ENCODE measurements around the gene ARFGAP1. TPM values are rescaled to one million over a fixed set of nuclear protein-coding genes. Genes with fewer than 3 reads are reported as not detected.

Gene ARFGAP1
- total and polyA plus RNA-seq, 2 of the 8 experiments (the other 6 are each of a cell fraction or from before 2014, with no cell fraction given), result 93.7 to 100 TPM

DNA sequence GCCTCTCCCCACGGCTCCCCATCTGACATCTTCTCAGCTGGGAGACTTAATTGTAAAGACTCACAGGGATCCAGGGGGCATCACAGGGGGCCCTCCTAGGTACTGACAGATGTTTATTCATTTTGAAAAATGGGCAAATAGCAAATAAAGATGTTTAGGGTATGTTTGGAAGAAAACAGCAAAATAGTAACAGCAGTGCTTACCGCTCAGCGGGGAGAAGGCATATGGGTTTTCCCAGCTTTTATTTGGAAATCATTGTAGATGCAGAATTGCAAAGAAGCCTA lies 39.6 kb upstream of the ARFGAP1 start:
- Histone ChIP-seq H3K14ac (ENCODE audit: insufficient read length) (no peak overlapping the region), H4K91ac (replicated peaks; ENCODE audit: insufficient read length, low read length) (no peak overlapping the region), H2AFZ (ENCODE audit: low read length) (no peak overlapping the region), H2AK5ac (ENCODE audit: low read depth, low read length) (no peak overlapping the region), H3K4me3 (ENCODE audit: extremely low read depth in 1 of 4, insufficient read depth in 2 of 4, low read depth in 3 of 4, low read length in 4 of 4) (no peak overlapping the region), H3K9ac (replicated peaks in 1 of 4; ENCODE audit: extremely low read depth in 1 of 4, low read depth in 3 of 4, low read length in 3 of 4) (no peak overlapping the region), H3K36me3 (ENCODE audit: control insufficient read depth in 2 of 4, insufficient read depth in 4 of 4, low read length in 3 of 4) (no peaks in the 10 kb centered on the region), H3K23ac (ENCODE audit: insufficient read length) (no peak overlapping the region), H3K18ac (ENCODE audit: extremely low read depth, low read length) (no peak overlapping the region), H3K4me2 (ENCODE audit: insufficient read depth in 1 of 2, low read depth in 2 of 2, low read length in 2 of 2) (no peak overlapping the region), H4K20me1 (replicated peaks in 1 of 2; ENCODE audit: control insufficient read depth in 1 of 2, insufficient read depth in 2 of 2, low read length in 2 of 2) (no peaks in the 10 kb centered on the region), H3K9me3 (ENCODE audit: insufficient read depth in 2 of 2, low read depth in 1 of 2, low read length in 1 of 2) (no peaks in the 10 kb centered on the region), H3K4me1 (replicated peaks in 1 of 4; ENCODE audit: control insufficient read depth in 3 of 4, insufficient read depth in 4 of 4, low read length in 3 of 4) (peaks cover 14 to 44% (median 24%) of the 10 kb centered on the region in 4 experiments), H2BK20ac (ENCODE audit: low read length) (no peak overlapping the region), H2BK12ac (ENCODE audit: low read depth, low read length) (no peak overlapping the region), H4K8ac (ENCODE audit: extremely low read depth, insufficient read depth, low read length) (no peak overlapping the region), H4K5ac (ENCODE audit: insufficient read length, low read depth, low read length) (no peak overlapping the region), H3K79me1 (ENCODE audit: low read depth, low read length) (no peaks in the 10 kb centered on the region), H3K23me2 (ENCODE audit: low read depth, low read length) (no peaks in the 10 kb centered on the region), H2BK120ac (replicated peaks; ENCODE audit: low read depth, low read length) (no peak overlapping the region), H2BK15ac (ENCODE audit: low read length) (no peak overlapping the region), H3K27me3 (replicated peaks in 1 of 4; ENCODE audit: control insufficient read depth in 3 of 4, extremely low read depth in 1 of 4, insufficient read depth in 3 of 4, low read length in 3 of 4) (peaks cover 0 to 3% (median 1%) of the 10 kb centered on the region in 4 experiments; a peak in 1 of 7 replicates), H3K4ac (replicated peaks; ENCODE audit: insufficient read length, low read depth, low read length) (no peak overlapping the region), H3K27ac (ENCODE audit: low read depth, low read length) (no peak overlapping the region), H3K79me2 (ENCODE audit: control insufficient read depth in 1 of 2, insufficient read depth in 2 of 2, low read length in 2 of 2) (no peaks in the 10 kb centered on the region), H2BK5ac (ENCODE audit: low read depth, low read length) (no peak overlapping the region), H3K56ac (replicated peaks; ENCODE audit: insufficient read length, low read depth, low read length) (no peak overlapping the region)
- ChIA-PET POLR2A (ENCODE audit: partially characterized antibody) (interaction anchor here (0.7 to 4.9 kb wide), 3 partner anchors 13 to 36 kb away, joined by 3 to 21 read pairs (median 3); partner anchors contain the start of gene NKAIN4), CTCF (ENCODE audit: partially characterized antibody) (interaction anchor here (0.6 to 10.9 kb wide), 14 partner anchors 9 to 160 kb away, joined by 3 to 199 read pairs (median 10); partner anchors contain the start of genes COL20A1 and NKAIN4)
- TF ChIP-seq TBP (IDR thresholded peaks at IDR 0.05; ENCODE audit: low read depth, low read length) (no peak), POU5F1 (IDR thresholded peaks at IDR 0.05; ENCODE audit: low read depth, low read length) (no peak), USF2 (IDR thresholded peaks at IDR 0.05; ENCODE audit: low read length) (no peak), POLR2AphosphoS5 (IDR thresholded peaks at IDR 0.05; ENCODE audit: low read depth, low read length) (no peak), RFX5 (IDR thresholded peaks at IDR 0.05; ENCODE audit: borderline replicate concordance, low read depth, low read length) (no peak), NANOG (IDR thresholded peaks at IDR 0.05; ENCODE audit: insufficient read depth, low read depth, low read length, poor library complexity, severe bottlenecking) (no peak), RXRA (IDR thresholded peaks at IDR 0.05; ENCODE audit: insufficient read depth, low read depth, low read length) (no peak), MAFK (IDR thresholded peaks at IDR 0.05; ENCODE audit: low read depth, low read length) (no peak)
- 58% methylated on average over 3 of the region's 3 CpGs; no CpG with 5 or more reads in 1 of the 2 experiments for WGBS, 2 experiments (ENCODE audit: extremely low coverage in 1 of 2, insufficient coverage in 1 of 2, insufficient read length in 1 of 2, insufficient replicate concordance in 2 of 2, low coverage in 1 of 2, low lambda C conversion rate in 2 of 2, missing lambda C conversion rate in 1 of 2)
- FAIRE-seq (no peak), DNase-seq (ENCODE audit: low read depth in 1 of 2, low spot score in 2 of 2) (no peak)
